GM12892 (cell line): ENCODE measurements around the gene PRSS53.

ENCODE experiments used
- DNase-seq: peaks from one replicate; pipeline ENCODE4 v3.0.0; 2011; ENCODE audit not compliant: insufficient read length
- FAIRE-seq: peaks from 2 replicates; lab custom pipeline; 2011; peaks lifted over from hg19 to GRCh38; lab: Jason Lieb, UNC
- POLR2A ChIP-seq: IDR thresholded peaks from 2 replicates; pipeline ENCODE4 v1.6.1; 2011; ENCODE audit warnings: low read depth, low read length, control low read depth
- POLR2AphosphoS5 ChIP-seq: IDR thresholded peaks from 2 replicates; pipeline ENCODE4 v1.6.1; 2011; ENCODE audit warnings: low read depth, low read length, control low read depth
- TAF1 ChIP-seq: IDR thresholded peaks from 2 replicates; pipeline ENCODE4 v1.6.1; 2011; ENCODE audit warnings: low read depth, mild to moderate bottlenecking, control low read depth, low read length, borderline replicate concordance

PRSS53 gene

GRCh38 chr16:31072540-31073141 lies 16.1 kb downstream of the PRSS53 start:
- FAIRE-seq, result peak; percentile 5
- no peak for DNase-seq
- no peak for TF ChIP-seq POLR2A
- TF ChIP-seq POLR2AphosphoS5, result no peak; the same call in none of the 2 replicates
- TF ChIP-seq TAF1, result no peak

DNA sequence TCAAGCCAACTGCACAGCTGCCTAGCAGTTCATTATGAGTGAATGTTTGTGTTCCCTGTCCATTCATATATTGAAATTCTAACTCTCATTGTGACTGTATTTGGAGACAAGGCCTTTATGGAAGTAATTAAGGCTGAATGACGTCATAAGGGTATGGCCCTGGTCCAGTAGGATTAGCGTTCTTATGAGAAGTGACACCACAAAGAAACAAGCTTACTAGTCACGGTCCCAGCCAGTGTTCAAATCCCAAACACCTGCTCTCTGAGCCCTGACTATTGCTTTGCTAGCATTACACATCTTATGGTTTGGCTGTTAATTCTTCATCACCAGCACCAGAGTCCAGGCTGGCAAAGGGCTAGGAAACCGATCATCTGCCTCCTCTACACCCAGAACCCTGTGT lies 16.9 kb downstream of the PRSS53 start:
- TF ChIP-seq POLR2AphosphoS5, result no peak
- no peak for TF ChIP-seq TAF1
- TF ChIP-seq POLR2A, result no peak
- FAIRE-seq (no peak), DNase-seq (no peak)

DNA sequence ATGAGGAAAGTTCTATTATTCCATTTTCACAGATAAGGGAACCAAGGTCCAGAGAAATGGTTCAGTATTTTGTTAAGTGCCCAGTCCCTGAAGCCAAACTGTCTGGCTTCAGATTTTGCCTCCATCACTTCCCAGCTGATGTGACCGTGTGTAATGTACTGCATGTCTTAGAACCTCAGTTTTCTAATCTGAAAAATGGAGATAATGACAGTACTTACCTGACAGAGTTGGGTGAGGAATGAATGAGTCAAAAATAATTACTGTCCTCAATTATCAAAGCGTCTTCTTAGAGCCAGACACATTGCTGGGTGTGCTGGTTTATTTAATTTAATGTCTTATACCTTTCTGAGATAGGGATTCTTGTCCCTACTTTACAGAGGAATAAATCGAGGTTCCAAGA lies 21.4 kb downstream of the PRSS53 start:
- DNase-seq, result no peak
- TF ChIP-seq TAF1 (no peak), POLR2A (no peak), POLR2AphosphoS5 (no peak)
- FAIRE-seq, result no peak

GRCh38 chr16:31064882-31065461 lies 23.8 kb downstream of the PRSS53 start:
- TF ChIP-seq TAF1 (no peak), POLR2A (no peak), POLR2AphosphoS5 (no peak)
- no peak for FAIRE-seq
- no peak for DNase-seq

- TF ChIP-seq POLR2A (no peak), POLR2AphosphoS5 (no peak)
- FAIRE-seq (no peak), DNase-seq (no peak)
Measured at GRCh38 chr16:31063843-31064611, 24.7 kb downstream of the PRSS53 start.

- FAIRE-seq (no peak), DNase-seq (no peak)
- TF ChIP-seq TAF1 (no peak), POLR2AphosphoS5 (no peak), POLR2A (no peak)
Measured at GRCh38 chr16:31063495-31063842, 25.3 kb downstream of the PRSS53 start.

DNA sequence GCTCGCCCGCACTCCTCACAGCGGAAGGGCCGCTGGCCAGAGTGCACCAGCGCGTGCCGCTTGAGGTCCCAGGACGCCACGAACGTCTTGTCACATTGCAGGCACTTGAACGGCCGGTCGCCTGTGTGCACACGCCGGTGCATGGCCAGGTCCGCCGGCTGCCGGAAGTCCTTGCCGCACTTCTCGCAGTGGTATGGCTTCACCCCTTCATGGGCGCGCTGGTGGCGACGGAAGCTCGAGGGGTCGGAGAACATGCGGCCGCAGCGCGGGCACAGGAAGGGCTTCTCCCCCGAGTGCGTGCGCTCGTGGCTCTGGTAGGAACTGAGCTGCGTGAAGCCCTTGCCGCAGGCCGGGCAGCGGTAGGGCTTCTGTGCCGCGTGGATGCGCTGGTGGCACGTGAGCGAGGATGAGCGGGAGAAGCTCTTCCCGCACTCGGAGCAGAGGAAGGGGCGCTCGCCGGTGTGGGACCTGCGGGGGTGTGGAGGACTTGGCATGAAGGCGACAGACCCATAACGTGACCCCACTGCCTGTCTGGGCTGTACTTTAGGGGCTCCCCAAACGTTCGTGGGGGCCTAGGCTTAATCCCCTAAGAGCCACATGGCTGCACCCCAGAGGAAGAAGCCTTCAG lies 26.8 kb downstream of the PRSS53 start:
- FAIRE-seq (no peak), DNase-seq (no peak)
- TF ChIP-seq POLR2AphosphoS5, result no peak
- no peak for TF ChIP-seq TAF1
- no peak for TF ChIP-seq POLR2A

DNA sequence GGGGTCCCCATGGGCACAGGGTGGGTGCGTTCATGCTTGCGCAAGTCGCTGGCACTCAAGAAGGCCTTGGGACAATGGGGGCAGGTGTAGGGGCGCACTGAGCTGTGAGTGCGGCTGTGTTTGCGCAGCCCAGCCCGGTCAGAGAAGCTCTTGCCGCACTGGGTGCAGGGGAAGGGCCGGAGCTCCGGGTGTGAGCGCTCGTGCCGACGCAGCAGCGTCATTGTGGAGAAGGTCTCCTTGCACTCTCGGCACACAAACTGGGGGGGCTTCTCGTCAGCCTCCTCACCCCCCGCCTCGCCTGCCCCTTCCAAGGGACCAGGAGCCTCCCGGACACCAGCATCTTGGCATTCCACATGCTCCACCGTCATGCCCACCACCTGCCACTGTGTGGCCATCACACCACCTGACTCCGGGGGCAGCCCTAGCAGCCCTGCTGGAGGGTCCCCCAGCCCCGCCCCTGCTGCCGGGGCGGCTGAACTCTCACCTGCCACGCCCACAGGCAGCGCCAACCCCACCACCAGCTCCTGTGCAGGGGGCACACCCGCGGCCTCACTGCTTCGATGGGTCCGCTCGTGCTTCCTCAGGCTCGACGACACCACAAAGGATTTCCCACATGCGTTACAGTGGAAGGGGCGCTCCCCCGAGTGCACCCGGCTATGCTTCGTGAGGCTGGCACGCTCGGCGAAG lies 27.5 kb downstream of the PRSS53 start:
- FAIRE-seq (no peak), DNase-seq (no peak)
- TF ChIP-seq POLR2A, result no peak
- no peak for TF ChIP-seq POLR2AphosphoS5
- no peak for TF ChIP-seq TAF1

GRCh38 chr16:31055613-31056012 lies 33.1 kb downstream of the PRSS53 start:
- TF ChIP-seq POLR2AphosphoS5 (no peak), TAF1 (no peak), POLR2A (no peak)
- DNase-seq, result no peak
- FAIRE-seq, result no peak

DNA sequence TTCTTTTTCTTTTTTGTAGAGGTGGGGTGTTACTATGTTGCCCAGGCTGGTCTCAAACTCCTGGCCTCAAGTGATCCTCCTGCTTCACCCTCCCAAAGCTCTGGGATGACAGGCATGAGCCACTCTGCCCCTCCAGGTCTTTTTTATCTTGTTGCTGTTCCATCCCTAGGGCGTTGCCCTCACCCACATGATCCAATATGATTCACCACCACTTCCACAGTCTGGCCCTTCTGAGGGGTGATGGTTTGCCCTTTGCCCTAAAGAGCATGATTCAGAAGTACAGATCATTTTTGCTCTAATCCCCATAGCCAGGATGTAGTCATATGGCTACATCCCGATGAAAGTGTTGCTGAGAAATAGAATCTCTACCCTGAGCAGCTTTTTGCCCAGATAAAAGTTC lies 36.6 kb downstream of the PRSS53 start:
- DNase-seq (no peak), FAIRE-seq (no peak)
- TF ChIP-seq POLR2AphosphoS5 (no peak), TAF1 (no peak), POLR2A (no peak)

DNA sequence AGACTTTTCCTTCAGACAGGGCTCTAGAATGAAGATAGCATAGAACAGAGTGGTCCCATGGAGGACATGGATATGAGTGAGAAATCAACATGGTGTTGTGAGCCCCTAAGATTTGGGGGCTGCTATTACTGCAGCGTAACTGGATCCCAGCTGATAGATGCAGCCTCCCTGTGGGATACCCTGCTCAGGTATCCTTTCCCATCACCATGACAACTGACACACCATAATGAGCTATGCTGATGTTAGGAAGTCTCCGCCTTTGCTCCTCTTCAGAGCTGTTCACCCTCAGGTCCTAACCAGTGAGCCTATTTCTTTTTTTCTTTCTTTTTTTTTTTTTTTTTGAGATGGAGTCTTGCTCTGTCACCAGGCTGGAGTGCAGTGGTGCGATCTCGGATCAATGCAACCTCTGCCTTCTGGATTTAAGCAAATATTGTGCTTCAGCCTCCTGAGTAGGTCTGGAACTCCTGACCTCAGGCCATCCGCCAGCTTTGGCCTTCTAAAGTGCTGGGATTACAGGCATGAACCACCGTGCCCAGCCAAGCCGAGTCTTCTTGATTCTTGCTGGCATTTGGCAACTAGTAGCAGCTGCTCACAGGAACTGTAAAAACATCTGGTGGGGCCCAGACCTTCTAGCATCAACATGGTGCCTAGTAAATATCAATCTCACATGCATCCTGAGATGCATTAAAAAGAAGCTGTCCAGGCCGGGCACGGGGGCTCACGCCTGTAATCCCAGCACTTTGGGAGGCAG lies 38.3 kb downstream of the PRSS53 start:
- no peak for DNase-seq
- TF ChIP-seq TAF1 (no peak), POLR2A (no peak), POLR2AphosphoS5 (no peak)
- FAIRE-seq, result no peak
